SJSA1 (cell line): ENCODE data around the gene TSC2. TPM values are rescaled to one million over a fixed set of nuclear protein-coding genes. Genes with fewer than 3 reads are reported as not detected.

Experiments used
- DNase-seq, 2 experiments: peaks; one replicate each; pipeline ENCODE4 v3.0.0-alpha.2; 2015 to 2020; ENCODE audit warnings: low spot score in 2 of 2, low read depth in 1 of 2
- H3K27ac ChIP-seq: fragments of 250-450 bp; sonication (Bioruptor Pico); 2 replicates; pipeline ENCODE4 v1.5.1; 2020; ENCODE audit warnings: mild to moderate bottlenecking, moderate library complexity
- H3K27me3 ChIP-seq: fragments of 250-450 bp; sonication (Bioruptor Pico); replicated peaks from 2 replicates; pipeline ENCODE4 v1.5.1; 2020; ENCODE audit warnings: mild to moderate bottlenecking, moderate library complexity
- H3K36me3 ChIP-seq: fragments of 250-450 bp; sonication (Bioruptor Pico); 2 replicates; pipeline ENCODE4 v1.5.1; 2020; ENCODE audit warnings: mild to moderate bottlenecking
- H3K4me1 ChIP-seq: fragments of 250-450 bp; sonication (Bioruptor Pico); replicated peaks from 2 replicates; pipeline ENCODE4 v1.6.1; 2021; ENCODE audit warnings: mild to moderate bottlenecking
- H3K4me3 ChIP-seq: fragments of 250-450 bp; sonication (Bioruptor Pico); 2 replicates; pipeline ENCODE4 v1.5.1; 2020; ENCODE audit warnings: mild to moderate bottlenecking
- H3K9me3 ChIP-seq: fragments of 250-450 bp; sonication (Bioruptor Pico); replicated peaks from 2 replicates; pipeline ENCODE4 v1.5.1; 2020; ENCODE audit warnings: mild to moderate bottlenecking
- total RNA-seq: library from RNA; depleted of rRNA; stranded (reverse); fragments of >200 nt; shearing (Covaris generic); gene quantifications from 2 replicates; pipeline ENCODE4 v1.2.3, GENCODE V29; 2014

The TSC2 gene
- total RNA-seq, 1 experiment from 2014 or later = 36.9 TPM

- DNase-seq = no peak
- H3K36me3 ChIP-seq = peaks cover 75% of the 10 kb centered on the region
- no peak overlapping the region for H3K27ac ChIP-seq
- H3K4me3 ChIP-seq = no peak overlapping the region
- no peaks in the 10 kb centered on the region for H3K9me3 ChIP-seq
- H3K27me3 ChIP-seq = no peaks in the 10 kb centered on the region
- peaks cover 2% of the 10 kb centered on the region; the same call in 1 of the 2 replicates for H3K4me1 ChIP-seq
These were observed 6.1 kb downstream of the TSC2 start for GRCh38 chr16:2053897-2054296.

GRCh38 chr16:2054543-2055245, 6.9 kb downstream of the TSC2 start:
- H3K4me3 ChIP-seq = no peak overlapping the region
- H3K36me3 ChIP-seq = peaks cover 70% of the 10 kb centered on the region
- H3K27ac ChIP-seq = no peak overlapping the region
- DNase-seq = no peak
- no peaks in the 10 kb centered on the region for H3K4me1 ChIP-seq
- no peaks in the 10 kb centered on the region for H3K27me3 ChIP-seq
- no peaks in the 10 kb centered on the region for H3K9me3 ChIP-seq

GRCh38 chr16:2056077-2056476, 8.3 kb downstream of the TSC2 start:
- Histone ChIP-seq H3K27me3 (no peaks in the 10 kb centered on the region), H3K4me1 (no peaks in the 10 kb centered on the region), H3K27ac (no peak overlapping the region), H3K4me3 (no peak overlapping the region), H3K9me3 (no peaks in the 10 kb centered on the region), H3K36me3 (peaks cover 74% of the 10 kb centered on the region)
- DNase-seq = no peak

GRCh38 chr16:2056681-2057407, 9.1 kb downstream of the TSC2 start:
- H3K36me3 ChIP-seq = peaks cover 73% of the 10 kb centered on the region
- no peak overlapping the region for H3K27ac ChIP-seq

GRCh38 chr16:2057438-2057837, 9.7 kb downstream of the TSC2 start:
- H3K4me3 ChIP-seq = no peak overlapping the region
- H3K4me1 ChIP-seq = no peaks in the 10 kb centered on the region
- no peak for DNase-seq
- peaks cover 73% of the 10 kb centered on the region for H3K36me3 ChIP-seq
- H3K27ac ChIP-seq = no peak overlapping the region
- no peaks in the 10 kb centered on the region for H3K9me3 ChIP-seq
- H3K27me3 ChIP-seq = no peaks in the 10 kb centered on the region

More at GRCh38 chr16:2056681-2057407, 9.1 kb downstream of the TSC2 start:
- Histone ChIP-seq H3K9me3 (no peaks in the 10 kb centered on the region), H3K4me3 (no peak overlapping the region), H3K4me1 (no peaks in the 10 kb centered on the region), H3K27me3 (no peaks in the 10 kb centered on the region)
- no peak for DNase-seq

- no peaks in the 10 kb centered on the region for H3K27me3 ChIP-seq
- H3K36me3 ChIP-seq = peaks cover 73% of the 10 kb centered on the region
- no peak overlapping the region for H3K4me3 ChIP-seq
- H3K9me3 ChIP-seq = no peaks in the 10 kb centered on the region
- no peak for DNase-seq
- no peak overlapping the region for H3K27ac ChIP-seq
- H3K4me1 ChIP-seq = no peaks in the 10 kb centered on the region
These were observed 10.6 kb downstream of the TSC2 start for GRCh38 chr16:2058420-2058819.

- DNase-seq = no peak
- Histone ChIP-seq H3K36me3 (peaks cover 73% of the 10 kb centered on the region), H3K27me3 (no peaks in the 10 kb centered on the region), H3K4me1 (no peaks in the 10 kb centered on the region), H3K27ac (no peak overlapping the region), H3K4me3 (no peak overlapping the region), H3K9me3 (no peaks in the 10 kb centered on the region)
These were observed 11.1 kb downstream of the TSC2 start for GRCh38 chr16:2058872-2059271.

GRCh38 chr16:2060346-2060745, 12.6 kb downstream of the TSC2 start:
- no peaks in the 10 kb centered on the region for H3K9me3 ChIP-seq
- no peak overlapping the region for H3K27ac ChIP-seq
- H3K36me3 ChIP-seq = peaks cover 67% of the 10 kb centered on the region
- no peak overlapping the region for H3K4me3 ChIP-seq
- H3K27me3 ChIP-seq = no peaks in the 10 kb centered on the region
- no peak for DNase-seq
- no peaks in the 10 kb centered on the region for H3K4me1 ChIP-seq

- Histone ChIP-seq H3K9me3 (no peaks in the 10 kb centered on the region), H3K36me3 (peaks cover 72% of the 10 kb centered on the region), H3K4me1 (no peaks in the 10 kb centered on the region), H3K27me3 (no peaks in the 10 kb centered on the region), H3K4me3 (no peak overlapping the region), H3K27ac (no peak overlapping the region)
- no peak for DNase-seq
These were observed 13.2 kb downstream of the TSC2 start for GRCh38 chr16:2061023-2061422.

- no peaks in the 10 kb centered on the region for H3K9me3 ChIP-seq
- no peak overlapping the region for H3K4me3 ChIP-seq
- no peaks in the 10 kb centered on the region for H3K4me1 ChIP-seq
- H3K27me3 ChIP-seq = no peaks in the 10 kb centered on the region
- peaks cover 75% of the 10 kb centered on the region for H3K36me3 ChIP-seq
- no peak overlapping the region for H3K27ac ChIP-seq
- no peak for DNase-seq
These were observed 13.7 kb downstream of the TSC2 start for GRCh38 chr16:2061526-2061925.

GRCh38 chr16:2062801-2063200, 15.0 kb downstream of the TSC2 start:
- H3K4me1 ChIP-seq = no peaks in the 10 kb centered on the region
- no peak overlapping the region for H3K27ac ChIP-seq
- no peaks in the 10 kb centered on the region for H3K27me3 ChIP-seq
- peaks cover 72% of the 10 kb centered on the region for H3K36me3 ChIP-seq
- no peak for DNase-seq
- no peaks in the 10 kb centered on the region for H3K9me3 ChIP-seq
- H3K4me3 ChIP-seq = no peak overlapping the region

- Histone ChIP-seq H3K27me3 (no peaks in the 10 kb centered on the region), H3K36me3 (peaks cover 74% of the 10 kb centered on the region), H3K9me3 (no peaks in the 10 kb centered on the region), H3K27ac (no peak overlapping the region), H3K4me1 (no peaks in the 10 kb centered on the region), H3K4me3 (no peak overlapping the region)
- no peak for DNase-seq
These were observed 16.1 kb downstream of the TSC2 start for GRCh38 chr16:2063861-2064260.

GRCh38 chr16:2064368-2064945, 16.7 kb downstream of the TSC2 start:
- no peak overlapping the region for H3K27ac ChIP-seq
- no peak overlapping the region for H3K4me3 ChIP-seq
- H3K4me1 ChIP-seq = no peaks in the 10 kb centered on the region
- H3K36me3 ChIP-seq = peaks cover 78% of the 10 kb centered on the region
- no peak for DNase-seq
- H3K27me3 ChIP-seq = no peaks in the 10 kb centered on the region
- H3K9me3 ChIP-seq = no peaks in the 10 kb centered on the region

- no peak for DNase-seq
- H3K36me3 ChIP-seq = peaks cover 77% of the 10 kb centered on the region
These were observed 18.4 kb downstream of the TSC2 start for GRCh38 chr16:2066139-2066538.

More at GRCh38 chr16:2066139-2066538, 18.4 kb downstream of the TSC2 start:
- no peaks in the 10 kb centered on the region for H3K9me3 ChIP-seq
- H3K27ac ChIP-seq = no peak overlapping the region
- H3K4me3 ChIP-seq = no peak overlapping the region
- H3K27me3 ChIP-seq = no peaks in the 10 kb centered on the region
- H3K4me1 ChIP-seq = no peaks in the 10 kb centered on the region
